Adrenal gland (tissue), 5 donors: ENCODE results near the gene ITGB5.

ENCODE experiments used
- POLR2A ChIP-seq, 2 donors: fragments of 450-650 bp; IDR thresholded peaks; one replicate each; pipeline ENCODE4 v1.6.1; 2017; ENCODE audit warnings: antibody characterized with exemption in 2 of 2, mild to moderate bottlenecking in 2 of 2, moderate library complexity in 1 of 2
- TF ChIP-seq, protein P1 (sequence below), 6 experiments: fragments of 450-650 bp in 4 of 6; fragments of 200-600 bp in 2 of 6; sonication (generic) in 1 of 6; IDR thresholded peaks; 1 replicate in 5 of 6; 2 replicates in 1 of 6; pipeline versions ENCODE4 v1.5.1 to v1.8.0; 2016 to 2021; ENCODE audit warnings: antibody characterized with exemption in 6 of 6, mild to moderate bottlenecking in 2 of 6, moderate library complexity in 1 of 6
- donor health status: DM: no; HTN: no; CAD: no.

- TF ChIP-seq, protein P1, sequence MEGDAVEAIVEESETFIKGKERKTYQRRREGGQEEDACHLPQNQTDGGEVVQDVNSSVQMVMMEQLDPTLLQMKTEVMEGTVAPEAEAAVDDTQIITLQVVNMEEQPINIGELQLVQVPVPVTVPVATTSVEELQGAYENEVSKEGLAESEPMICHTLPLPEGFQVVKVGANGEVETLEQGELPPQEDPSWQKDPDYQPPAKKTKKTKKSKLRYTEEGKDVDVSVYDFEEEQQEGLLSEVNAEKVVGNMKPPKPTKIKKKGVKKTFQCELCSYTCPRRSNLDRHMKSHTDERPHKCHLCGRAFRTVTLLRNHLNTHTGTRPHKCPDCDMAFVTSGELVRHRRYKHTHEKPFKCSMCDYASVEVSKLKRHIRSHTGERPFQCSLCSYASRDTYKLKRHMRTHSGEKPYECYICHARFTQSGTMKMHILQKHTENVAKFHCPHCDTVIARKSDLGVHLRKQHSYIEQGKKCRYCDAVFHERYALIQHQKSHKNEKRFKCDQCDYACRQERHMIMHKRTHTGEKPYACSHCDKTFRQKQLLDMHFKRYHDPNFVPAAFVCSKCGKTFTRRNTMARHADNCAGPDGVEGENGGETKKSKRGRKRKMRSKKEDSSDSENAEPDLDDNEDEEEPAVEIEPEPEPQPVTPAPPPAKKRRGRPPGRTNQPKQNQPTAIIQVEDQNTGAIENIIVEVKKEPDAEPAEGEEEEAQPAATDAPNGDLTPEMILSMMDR (IDR thresholded peaks at IDR 0.05): no peak
- no peak for TF ChIP-seq POLR2A (IDR thresholded peaks at IDR 0.05)
Observed at GRCh38 chr3:124762661-124763011, 124.5 kb downstream of the ITGB5 start.
